HL-60 (cell line): Measurements from ENCODE around the gene KCNK15.

Experiments used
- GABPA ChIP-seq: IDR thresholded peaks from 2 replicates; pipeline ENCODE4 v1.6.1; 2012; ENCODE audit warnings: low read depth
- POLR2AphosphoS5 ChIP-seq: IDR thresholded peaks from 2 replicates; pipeline ENCODE4 v1.6.1; 2012; ENCODE audit warnings: low read depth
- TF ChIP-seq, protein P1 (sequence below): IDR thresholded peaks from one replicate; pipeline ENCODE4 v1.5.1; 2011; ENCODE audit warnings: low read length, control low read depth, inconsistent platforms; ENCODE audit not compliant: insufficient read depth

DNA sequence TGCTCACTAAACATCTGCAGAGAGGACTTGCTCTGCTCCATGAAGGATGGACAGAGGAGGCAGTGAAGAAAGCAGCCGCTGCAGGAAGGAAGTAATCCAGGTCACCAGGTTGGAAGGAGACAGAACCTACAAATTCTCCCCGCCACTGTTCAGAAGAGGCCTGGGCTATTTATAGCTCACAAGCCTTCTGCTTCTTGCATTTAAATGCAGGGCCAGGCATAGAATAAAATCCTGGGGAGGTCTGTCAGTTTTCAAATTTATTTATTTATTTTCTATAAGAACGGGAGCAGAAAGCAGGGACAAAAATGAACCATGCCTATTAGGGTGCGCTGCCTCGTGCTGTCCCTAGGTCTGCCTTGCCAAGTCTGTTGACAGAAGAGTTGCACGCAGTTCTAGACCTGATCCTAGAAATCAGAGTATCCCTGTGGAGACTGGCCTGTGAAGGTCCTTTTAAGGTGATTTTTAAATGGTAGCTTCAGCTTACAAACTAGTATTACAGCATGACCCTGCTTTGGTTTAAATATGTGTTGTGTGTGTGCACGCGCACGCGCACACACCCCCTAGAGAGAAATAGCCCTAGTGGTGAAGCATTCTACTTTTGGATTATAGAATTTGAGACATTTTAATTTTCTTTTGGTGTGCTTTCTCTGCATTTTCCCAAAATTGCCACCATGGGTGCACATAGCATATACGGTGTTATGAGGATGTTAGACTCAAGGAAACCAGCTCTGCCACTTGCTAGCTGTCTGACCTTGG, 45.2 kb downstream of the KCNK15 start:
- TF ChIP-seq POLR2AphosphoS5 (no peak), GABPA (no peak)
- TF ChIP-seq, protein P1, sequence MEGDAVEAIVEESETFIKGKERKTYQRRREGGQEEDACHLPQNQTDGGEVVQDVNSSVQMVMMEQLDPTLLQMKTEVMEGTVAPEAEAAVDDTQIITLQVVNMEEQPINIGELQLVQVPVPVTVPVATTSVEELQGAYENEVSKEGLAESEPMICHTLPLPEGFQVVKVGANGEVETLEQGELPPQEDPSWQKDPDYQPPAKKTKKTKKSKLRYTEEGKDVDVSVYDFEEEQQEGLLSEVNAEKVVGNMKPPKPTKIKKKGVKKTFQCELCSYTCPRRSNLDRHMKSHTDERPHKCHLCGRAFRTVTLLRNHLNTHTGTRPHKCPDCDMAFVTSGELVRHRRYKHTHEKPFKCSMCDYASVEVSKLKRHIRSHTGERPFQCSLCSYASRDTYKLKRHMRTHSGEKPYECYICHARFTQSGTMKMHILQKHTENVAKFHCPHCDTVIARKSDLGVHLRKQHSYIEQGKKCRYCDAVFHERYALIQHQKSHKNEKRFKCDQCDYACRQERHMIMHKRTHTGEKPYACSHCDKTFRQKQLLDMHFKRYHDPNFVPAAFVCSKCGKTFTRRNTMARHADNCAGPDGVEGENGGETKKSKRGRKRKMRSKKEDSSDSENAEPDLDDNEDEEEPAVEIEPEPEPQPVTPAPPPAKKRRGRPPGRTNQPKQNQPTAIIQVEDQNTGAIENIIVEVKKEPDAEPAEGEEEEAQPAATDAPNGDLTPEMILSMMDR = no peak
